Colon (tissue), 2 donors: ENCODE measurements around the gene GPR149.
"Not testable (repeated sequence)": the region's sequence is repeated elsewhere in the genome, so short reads cannot be mapped to it uniquely, and the experiment has no call there.

Experiments used
- FAIRE-seq: peaks from 2 replicates; lab custom pipeline; 2012; peaks lifted over from hg19 to GRCh38; lab: Jason Lieb, UNC
- donor health status: control.
- donor health status: control.

GPR149 gene, protein sequence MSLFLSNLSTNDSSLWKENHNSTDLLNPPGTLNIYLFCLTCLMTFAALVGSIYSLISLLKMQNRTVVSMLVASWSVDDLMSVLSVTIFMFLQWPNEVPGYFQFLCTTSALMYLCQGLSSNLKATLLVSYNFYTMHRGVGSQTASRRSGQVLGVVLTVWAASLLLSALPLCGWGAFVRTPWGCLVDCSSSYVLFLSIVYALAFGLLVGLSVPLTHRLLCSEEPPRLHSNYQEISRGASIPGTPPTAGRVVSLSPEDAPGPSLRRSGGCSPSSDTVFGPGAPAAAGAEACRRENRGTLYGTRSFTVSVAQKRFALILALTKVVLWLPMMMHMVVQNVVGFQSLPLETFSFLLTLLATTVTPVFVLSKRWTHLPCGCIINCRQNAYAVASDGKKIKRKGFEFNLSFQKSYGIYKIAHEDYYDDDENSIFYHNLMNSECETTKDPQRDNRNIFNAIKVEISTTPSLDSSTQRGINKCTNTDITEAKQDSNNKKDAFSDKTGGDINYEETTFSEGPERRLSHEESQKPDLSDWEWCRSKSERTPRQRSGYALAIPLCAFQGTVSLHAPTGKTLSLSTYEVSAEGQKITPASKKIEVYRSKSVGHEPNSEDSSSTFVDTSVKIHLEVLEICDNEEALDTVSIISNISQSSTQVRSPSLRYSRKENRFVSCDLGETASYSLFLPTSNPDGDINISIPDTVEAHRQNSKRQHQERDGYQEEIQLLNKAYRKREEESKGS

DNA sequence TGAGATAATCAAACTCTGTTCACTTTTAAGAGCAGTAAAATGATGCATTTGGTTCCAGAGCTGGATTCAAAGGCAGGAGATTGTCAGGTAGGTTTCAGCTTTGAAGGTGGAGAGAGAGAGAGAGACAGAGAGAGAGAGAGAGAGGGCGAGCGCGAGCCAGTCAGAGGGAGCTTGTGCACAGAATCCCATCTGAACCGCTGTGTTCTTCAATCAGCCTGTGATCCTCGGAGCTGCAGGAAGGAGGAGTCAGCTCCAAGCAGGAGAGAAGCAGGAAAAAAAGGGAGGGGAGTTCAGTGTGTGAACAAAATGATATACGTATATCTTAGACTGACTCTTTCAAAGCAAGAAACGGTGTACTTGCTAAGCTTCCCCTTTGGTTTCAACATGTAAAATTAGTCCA is at the start of gene GPR149:
GPR149 (minus strand) TSS at position 177 of the 400 bp plus-strand sequence. CDS start 575 bp downstream, outside the sequence.
- FAIRE-seq, result no peak

DNA sequence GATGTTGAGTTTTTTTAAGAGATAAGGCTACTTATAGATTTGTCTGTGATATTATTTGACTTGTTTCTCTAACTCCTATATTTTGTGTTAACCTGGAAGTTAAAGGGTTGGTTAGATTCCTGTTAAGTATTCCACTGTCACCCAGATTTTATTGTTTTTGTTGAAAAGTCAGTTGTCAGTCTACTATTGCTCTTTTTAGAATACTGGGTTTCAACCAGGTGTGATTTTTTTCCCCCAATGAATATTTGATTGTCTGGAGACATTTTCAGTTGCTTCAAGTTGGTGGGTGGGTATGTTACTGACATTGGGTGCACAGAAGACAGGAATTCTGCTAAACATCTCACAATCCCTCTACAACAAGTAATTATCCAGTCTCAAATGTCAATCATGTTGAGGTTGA is 43.8 kb upstream of the GPR149 start:
- FAIRE-seq, result no peak

DNA sequence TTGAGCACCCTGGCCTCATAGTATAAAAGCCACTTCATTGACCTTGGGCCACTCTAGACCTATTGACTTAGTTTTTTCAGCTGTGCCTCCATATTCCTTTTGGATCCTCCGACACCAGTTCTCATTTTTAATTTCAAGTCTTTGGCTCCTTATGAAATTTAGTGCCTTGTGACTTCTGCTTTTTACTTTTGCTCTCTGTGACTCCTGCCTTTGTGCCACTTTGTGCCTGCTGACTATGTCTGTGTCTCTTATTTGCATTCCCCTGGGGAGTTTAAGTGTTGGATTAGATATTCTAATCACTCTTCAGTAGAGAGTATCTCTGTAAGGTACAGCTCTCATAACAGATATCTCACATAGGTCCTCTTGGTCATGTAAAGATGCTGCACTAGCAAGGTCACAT is 39.6 kb upstream of the GPR149 start:
- FAIRE-seq, result no peak

DNA sequence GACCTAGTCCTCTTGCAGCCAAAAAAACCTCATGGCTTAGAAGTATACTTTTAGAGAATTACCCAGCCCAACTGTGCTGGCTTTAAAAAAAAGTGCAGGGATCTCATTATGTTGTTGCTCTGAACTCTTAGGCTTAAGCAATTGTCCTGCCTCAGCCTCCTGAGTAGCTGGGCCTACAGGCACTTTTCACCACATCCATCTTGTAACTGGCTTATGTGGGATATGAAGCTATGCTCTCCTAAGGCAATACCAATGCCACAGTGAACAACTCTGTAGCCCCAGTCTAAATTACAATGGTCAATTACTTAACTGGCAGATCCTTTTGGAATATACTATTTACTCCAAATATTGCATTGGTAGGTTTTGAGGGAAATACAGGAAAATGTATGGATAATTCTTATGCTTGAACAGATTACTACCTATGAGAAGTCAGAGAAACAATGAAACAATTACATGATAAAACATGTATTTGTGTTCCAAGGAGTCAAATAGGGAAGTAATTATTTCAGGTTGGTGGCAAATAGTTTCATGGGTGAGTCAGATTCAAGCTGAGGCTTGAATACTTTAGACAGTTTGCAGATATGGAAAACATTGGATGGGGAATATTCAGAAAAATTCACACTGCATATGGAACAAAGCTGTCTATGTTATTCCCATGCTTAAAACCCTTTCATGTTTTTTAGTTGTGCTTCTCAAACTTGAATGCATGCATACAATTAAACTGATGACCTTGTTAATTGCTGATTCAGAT is 34.6 kb upstream of the GPR149 start:
- no peak for FAIRE-seq

DNA sequence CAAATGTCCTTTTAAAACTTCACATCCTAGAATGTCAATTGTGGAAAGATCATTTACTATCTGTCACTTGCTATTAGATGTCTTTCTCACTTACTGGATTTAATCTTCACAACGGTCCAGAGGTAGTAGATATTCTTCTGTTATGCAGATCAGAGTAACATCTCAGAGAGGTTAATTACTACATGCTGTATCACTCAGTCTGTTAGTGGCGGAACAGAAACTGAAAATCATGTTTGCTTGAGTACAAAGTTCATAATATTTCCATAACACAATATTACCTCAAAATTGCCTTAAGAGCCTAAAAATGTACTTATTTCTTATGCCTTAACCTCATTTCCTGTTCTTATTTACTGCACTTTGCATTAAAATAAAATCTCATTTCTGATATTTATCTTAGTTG is 28.6 kb upstream of the GPR149 start:
- no peak for FAIRE-seq

DNA sequence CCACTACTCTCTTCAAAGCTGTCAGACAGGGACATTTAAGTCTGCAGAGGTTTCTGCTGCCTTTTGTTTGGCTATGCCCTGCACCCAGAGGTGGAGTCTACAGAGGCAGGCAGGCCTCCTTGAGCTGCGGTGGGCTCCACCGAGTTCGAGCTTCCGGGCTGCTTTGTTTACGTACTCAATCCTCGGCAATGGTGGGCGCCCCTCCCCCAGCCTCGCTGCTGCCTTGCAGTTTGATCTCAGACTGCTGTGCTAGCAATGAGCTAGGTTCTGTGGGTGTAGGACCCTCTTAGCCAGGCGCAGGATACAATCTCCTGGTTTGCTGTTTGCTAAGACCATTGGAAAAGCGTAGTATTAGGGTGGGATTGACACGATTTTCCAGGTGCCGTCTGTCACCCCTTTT is 9.1 kb upstream of the GPR149 start:
- FAIRE-seq, result not testable (repeated sequence)

DNA sequence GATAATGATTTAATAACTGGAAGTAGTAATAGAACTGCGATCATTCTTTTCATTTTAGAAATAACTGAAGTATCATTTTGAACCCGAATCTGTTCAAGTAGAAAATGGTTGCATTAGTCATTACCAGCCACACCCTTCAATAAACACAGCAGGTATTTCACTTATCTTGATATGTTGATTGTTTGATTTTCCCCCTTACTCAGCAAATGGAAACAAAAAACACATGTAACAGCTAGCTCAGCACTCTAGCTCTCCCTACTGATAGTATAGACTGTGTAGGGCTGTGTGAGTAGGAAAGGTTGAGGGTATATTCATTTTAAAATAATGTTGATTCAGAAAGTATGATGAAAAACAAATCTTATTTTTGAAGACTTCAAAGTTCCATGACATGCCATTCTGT is 1.1 kb upstream of the GPR149 start:
- FAIRE-seq, result no peak

DNA sequence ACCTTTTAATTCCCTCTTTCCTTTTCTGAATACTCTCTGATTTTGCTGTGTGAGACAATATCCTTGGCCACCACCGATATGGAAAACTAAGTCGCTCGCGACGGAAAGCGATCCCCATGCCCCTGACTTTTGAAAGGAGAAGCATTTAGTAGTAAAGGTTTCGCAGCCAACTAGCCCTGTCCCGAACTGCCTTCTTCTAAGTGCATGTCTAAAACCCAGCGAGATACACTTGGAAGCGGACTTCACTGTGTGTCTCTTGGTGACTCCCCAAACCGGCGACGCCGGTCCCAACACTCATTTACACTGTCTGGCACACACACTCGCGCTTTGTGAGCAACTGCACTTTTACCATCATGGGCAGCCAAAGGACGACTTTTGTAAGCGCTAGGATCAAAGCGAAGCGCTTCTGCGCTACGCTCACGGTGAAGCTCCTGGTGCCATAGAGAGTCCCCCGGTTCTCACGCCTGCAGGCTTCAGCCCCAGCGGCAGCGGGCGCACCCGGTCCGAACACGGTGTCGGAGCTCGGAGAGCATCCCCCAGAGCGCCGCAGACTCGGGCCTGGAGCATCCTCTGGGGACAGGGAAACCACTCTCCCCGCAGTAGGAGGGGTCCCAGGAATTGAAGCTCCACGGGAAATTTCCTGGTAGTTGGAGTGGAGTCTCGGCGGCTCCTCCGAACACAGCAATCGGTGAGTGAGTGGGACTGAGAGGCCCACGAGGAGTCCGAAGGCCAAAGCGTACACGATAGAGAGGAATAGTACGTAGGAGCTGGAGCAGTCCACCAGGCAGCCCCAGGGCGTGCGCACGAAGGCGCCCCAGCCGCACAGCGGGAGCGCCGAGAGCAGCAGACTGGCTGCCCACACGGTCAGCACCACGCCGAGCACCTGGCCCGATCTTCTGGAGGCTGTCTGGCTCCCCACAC is 1.4 kb downstream of the GPR149 start:
- FAIRE-seq, result no peak

DNA sequence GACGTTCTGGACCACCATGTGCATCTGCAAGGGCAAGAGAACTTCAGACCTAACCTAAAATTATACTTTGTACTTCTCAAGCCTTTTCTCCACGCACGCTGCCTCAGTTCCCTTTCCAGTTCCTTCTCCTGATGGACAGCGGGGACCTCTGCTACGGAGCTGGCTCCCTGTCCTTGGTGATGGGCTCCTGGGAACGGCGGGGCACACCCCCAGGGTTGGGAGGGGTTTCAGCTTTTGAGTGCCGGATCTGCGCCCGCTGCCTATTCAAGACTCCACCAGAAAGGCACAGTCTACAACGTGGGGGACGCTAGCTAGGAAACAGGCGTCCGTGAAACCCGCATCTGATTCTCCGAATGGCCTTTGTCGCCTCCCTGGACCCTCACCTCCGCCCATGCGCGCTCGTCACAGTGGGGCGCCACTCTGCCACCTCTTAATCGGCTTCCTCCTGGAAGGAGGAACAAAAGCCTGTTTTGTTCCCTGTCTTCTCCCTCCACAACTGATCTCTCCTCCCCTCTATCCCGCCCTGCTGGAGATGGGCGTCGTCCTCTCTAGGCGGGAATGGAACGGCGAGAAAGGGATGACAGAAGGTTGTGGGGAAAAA is 2.2 kb downstream of the GPR149 start:
- no peak for FAIRE-seq

DNA sequence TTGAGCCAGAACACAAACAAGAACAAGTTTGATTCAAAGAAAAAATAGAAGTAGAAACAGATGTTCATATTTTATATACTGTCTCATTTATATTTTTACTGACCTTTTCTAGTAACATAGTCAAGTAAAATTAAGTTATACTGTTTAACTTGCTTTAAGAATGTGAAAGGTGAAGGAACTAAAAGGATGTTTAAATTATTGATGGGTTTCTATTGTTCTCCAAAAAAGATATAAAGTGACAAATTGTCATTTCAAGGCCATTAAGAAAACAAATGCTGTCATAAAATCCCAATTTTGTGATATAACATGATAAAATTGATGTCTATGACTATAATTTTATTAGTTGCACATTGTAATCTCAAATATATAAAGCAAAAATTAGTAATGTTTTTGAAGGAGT is 7.3 kb downstream of the GPR149 start:
- no peak for FAIRE-seq

DNA sequence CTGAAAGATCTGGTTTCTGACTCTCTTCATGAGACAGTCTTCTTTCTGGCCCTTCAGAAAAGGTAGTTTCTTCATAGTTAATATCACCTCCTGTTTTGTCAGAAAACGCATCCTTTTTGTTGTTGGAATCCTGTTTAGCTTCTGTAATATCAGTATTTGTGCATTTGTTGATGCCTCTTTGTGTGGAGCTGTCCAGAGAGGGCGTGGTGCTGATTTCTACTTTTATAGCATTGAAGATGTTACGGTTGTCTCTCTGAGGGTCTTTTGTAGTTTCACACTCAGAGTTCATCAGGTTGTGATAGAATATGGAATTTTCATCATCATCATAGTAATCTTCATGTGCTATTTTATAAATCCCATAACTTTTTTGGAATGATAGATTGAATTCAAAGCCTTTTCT is 8.9 kb downstream of the GPR149 start:
- no peak for FAIRE-seq

DNA sequence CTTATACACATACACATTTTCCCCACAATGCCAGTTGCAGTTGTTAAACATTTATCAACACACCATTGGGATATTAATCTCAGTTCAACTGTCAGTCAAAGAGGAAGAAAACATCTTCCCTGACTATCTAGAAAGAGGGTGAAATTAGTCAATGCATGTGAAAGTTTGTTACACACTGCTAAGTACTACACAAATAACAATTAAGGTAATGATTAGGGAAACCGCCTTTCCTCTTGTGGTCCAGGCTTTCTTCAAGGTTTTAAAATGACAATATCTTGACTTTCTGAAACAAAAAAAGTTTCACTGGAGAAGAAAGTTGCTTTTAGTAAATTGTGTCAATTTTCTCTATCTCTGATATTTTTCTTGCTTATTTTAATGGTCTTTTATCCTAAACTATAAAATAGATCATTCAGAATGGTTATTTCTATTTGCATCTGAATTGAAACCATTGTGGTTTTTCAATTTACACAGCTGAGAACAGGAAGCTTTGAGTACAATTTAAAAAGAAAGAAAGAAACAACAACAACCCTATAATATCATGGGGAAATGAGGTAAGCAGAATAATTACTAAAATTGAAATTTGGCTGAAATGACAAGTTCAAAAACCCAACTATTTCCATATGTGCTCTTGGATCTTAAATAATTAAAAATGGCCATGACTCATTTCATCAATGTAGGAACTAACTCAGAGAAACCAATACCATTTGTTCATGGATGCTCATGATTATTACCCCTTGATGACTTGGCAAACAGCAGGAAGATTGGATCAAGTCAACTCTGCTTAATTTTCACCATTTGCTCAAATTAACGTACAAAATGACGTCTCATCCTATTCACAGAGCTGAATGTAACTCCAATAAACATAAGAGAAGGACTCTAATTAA is 31.7 kb downstream of the GPR149 start:
- no peak for FAIRE-seq

DNA sequence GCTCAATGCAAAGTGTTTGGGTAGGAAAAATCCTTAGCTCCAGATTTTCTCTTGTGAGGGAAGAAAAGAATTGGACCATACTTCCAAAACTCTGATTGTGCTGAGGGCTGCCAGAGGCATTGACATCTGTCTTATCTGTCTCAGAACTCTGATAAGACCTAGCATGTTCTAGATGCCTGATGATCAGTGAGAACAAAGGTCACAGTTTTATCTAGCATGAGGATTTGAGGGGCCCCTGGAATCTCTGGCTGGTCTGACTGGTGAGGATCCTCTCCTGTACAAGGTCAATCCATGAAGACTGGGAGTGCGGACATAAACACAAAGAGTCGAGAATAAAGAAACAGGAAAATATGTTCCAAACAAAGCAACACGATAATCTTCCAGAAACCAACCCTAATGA is 40.1 kb downstream of the GPR149 start:
- no peak for FAIRE-seq

DNA sequence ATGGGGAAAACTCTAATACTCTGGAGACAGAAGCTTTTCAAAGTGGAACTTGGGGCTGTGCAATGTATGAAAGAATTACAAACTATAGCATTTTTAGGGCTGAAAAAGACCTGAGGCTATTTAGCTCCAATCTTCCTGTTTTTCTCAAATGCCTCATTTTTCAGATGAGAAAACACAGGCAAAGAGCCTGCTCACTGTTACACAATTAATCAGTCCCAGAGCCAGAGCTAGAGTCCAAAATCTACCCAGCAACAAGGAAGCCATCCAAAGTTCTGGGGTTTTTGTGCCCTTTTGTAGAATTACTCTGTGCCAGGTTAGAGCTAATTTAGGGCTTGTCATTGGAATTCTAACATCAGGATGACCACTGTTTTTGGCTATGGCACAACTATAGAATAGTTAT is 45.5 kb downstream of the GPR149 start:
- FAIRE-seq, result no peak

DNA sequence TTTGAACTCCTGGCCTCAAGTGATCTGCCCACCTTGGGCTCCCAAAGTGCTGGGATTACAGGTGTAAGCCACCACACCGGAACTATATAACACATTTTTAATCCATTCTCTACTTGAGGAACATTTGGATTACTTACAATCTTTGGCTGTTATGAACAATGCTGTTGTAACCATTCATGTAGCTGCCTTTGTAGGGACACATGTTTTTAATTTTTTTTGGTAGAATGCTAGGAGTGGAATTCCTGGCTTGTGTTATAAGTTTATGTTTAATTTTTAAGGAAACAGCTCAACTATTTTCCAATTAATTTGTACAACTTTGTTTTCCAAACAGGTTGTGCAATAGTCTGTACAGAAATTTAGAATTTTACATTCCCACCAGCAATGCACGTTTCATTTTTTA is 51.7 kb downstream of the GPR149 start:
- FAIRE-seq, result no peak

DNA sequence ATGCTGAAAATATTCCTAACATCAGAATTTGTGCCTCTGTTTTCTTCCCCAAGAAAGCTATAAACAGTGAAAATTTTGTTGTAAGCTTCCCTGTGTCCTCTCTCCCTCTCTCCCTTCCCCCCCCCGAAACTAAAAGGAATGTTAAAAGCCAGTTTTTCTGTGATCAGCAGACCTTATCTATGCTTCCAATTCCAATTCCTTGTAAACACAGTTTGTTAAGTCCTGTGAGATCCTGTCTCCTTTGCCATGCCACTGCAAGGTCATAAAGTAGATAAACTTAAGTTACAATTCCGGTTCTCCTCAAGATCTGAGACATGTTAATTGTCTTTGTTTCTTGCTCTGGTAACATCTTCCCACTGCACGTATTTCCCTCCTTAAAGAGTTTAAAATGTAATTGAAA is 62.8 kb downstream of the GPR149 start:
- FAIRE-seq, result no peak

DNA sequence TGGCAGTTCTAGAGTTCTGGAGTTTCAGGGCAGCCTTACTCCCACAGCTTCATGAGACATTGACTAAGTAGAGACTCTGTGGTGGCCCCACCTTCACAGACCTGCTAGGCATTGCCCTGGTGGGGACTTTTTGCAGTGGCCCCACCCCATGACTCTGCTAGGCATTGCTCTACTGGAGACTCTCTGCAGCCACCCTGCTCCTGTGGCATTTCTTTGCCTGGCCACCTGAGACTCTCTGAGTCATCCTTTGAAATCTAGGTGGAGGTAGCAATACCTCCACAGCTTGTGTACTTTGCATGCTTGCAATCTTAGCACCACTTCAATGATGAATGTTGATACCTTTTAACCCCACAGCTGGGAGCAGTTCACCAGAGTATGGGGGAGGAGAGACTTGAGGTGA is 65.1 kb downstream of the GPR149 start:
- FAIRE-seq, result no peak

DNA sequence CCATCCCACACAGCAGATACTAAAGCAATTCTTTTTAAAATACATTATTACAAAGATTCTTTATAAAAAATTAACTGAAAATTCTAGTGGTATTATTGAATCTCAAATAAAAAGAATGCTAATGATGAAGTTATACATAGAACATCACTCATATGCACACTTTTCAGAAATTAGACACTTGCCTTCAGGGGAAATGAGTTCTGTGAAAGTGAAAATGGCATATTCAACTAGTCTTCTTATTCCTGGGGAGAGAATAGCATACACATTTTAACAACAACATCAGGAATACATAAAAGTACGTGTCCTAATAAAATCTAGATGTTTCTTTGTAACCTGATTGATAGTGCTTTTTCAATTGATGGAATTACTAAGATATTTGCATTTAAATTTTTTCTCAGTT is 68.9 kb downstream of the GPR149 start:
- FAIRE-seq, result no peak

DNA sequence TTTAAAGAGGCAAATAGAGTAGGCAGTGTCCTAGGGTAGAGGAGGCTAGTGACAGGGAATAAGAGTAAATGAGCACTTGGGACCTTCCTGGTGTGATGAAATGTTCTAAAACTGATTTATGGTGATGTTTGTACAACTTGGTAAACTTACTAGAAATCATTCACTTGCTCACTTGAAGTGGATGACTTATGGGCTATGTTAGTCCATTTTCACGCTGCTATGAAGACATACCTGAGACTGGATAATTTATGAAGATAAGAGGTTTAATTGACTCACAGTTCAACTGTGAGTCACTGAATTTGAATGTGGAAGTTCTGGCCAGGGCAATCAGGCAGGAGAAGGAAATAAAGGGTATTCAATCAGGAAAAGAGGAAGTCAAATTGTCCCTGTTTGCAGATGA is 74.0 kb downstream of the GPR149 start:
- FAIRE-seq, result no peak

DNA sequence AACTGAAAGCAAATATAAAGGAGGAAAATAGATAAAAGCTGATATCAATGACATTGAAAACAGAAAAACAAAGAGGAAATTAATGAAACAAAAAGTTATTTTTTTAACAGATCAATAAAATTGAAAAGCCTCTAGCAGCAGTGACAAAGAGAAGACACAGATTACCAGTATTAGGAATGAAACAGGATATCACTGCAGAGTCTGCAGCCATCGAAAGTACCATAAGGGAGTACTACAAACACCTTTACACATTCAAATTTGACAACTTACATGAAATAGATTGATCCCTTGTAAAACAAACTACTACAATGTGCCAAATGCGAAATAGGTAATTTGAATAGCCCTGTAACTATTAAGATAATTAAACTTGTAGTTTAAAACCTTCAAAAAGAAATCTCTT is 80.8 kb downstream of the GPR149 start:
- FAIRE-seq, result no peak
